IMR-90 (cell line): ENCODE results near the gene RAG1.

Source experiments
- ELK1 ChIP-seq: fragments of 150-350 bp; IDR thresholded peaks from 2 replicates; pipeline ENCODE4 v1.6.1; 2016; ENCODE audit warnings: low read depth, mild to moderate bottlenecking, low read length, moderate library complexity, borderline replicate concordance
- NFE2L2 ChIP-seq: fragments of 150-350 bp; IDR thresholded peaks from 2 replicates; pipeline ENCODE4 v1.6.1; 2016; ENCODE audit warnings: low read depth, mild to moderate bottlenecking, low read length
- POLR2A ChIP-seq: IDR thresholded peaks from 2 replicates; pipeline ENCODE4 v1.6.1; 2012; ENCODE audit warnings: mild to moderate bottlenecking, low read depth, low read length
- RAD21 ChIP-seq: IDR thresholded peaks from 2 replicates; pipeline ENCODE4 v1.6.1; 2012; ENCODE audit warnings: low read length, improper control_type of control experiment
- RCOR1 ChIP-seq: IDR thresholded peaks from 2 replicates; pipeline ENCODE4 v1.6.1; 2012; ENCODE audit warnings: mild to moderate bottlenecking, low read length, improper control_type of control experiment; ENCODE audit not compliant: insufficient replicate concordance
- RFX5 ChIP-seq: IDR thresholded peaks from 2 replicates; pipeline ENCODE4 v1.8.0; 2012; ENCODE audit warnings: low read depth, mild to moderate bottlenecking, low read length, moderate library complexity
- TF ChIP-seq, protein P1 (sequence below): conservative IDR thresholded peaks from 2 replicates; pipeline ENCODE4 v1.5.1; 2012; ENCODE audit warnings: mild to moderate bottlenecking, low read depth, low read length, improper control_type of control experiment

DNA sequence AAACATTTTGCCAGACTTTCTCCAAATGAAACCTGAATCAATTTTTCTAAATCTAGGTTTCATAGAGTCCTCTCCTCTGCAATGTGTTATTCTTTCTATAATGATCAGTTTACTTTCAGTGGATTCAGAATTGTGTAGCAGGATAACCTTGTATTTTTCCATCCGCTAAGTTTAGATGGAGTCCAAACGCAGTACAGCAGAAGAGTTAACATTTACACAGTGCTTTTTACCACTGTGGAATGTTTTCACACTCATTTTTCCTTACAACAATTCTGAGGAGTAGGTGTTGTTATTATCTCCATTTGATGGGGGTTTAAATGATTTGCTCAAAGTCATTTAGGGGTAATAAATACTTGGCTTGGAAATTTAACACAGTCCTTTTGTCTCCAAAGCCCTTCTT, 9.6 kb downstream of the RAG1 start:
- no peak for TF ChIP-seq RAD21
- TF ChIP-seq POLR2A = no peak
- no peak for TF ChIP-seq ELK1
- TF ChIP-seq, protein P1, sequence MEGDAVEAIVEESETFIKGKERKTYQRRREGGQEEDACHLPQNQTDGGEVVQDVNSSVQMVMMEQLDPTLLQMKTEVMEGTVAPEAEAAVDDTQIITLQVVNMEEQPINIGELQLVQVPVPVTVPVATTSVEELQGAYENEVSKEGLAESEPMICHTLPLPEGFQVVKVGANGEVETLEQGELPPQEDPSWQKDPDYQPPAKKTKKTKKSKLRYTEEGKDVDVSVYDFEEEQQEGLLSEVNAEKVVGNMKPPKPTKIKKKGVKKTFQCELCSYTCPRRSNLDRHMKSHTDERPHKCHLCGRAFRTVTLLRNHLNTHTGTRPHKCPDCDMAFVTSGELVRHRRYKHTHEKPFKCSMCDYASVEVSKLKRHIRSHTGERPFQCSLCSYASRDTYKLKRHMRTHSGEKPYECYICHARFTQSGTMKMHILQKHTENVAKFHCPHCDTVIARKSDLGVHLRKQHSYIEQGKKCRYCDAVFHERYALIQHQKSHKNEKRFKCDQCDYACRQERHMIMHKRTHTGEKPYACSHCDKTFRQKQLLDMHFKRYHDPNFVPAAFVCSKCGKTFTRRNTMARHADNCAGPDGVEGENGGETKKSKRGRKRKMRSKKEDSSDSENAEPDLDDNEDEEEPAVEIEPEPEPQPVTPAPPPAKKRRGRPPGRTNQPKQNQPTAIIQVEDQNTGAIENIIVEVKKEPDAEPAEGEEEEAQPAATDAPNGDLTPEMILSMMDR = no peak
- TF ChIP-seq RFX5 = no peak
- no peak for TF ChIP-seq RCOR1
- no peak for TF ChIP-seq NFE2L2
